HepG2 (cell line): ENCODE data around the gene GCNT4. TPM values are rescaled to one million over a fixed set of nuclear protein-coding genes. Genes with fewer than 3 reads are reported as not detected.

Experiments used
- ATAC-seq: fragments of 200-7000 bp; cut with Tn5 transposase; 3 replicates; pipeline ENCODE4 v1.9.1; 2020; ENCODE audit warnings: mild to moderate bottlenecking, moderate library complexity
- BruUV-seq: library from RNA; stranded (reverse); fragments of 400-500 nt; replicated peaks from 2 replicates; lab custom pipeline; 2021; lab: Mats Ljungman, UMichigan
- CTCF ChIA-PET: fragments of 300-600 bp; formaldehyde crosslinking; extraction: SDS; loops from one replicate; lab custom pipeline; 2021; ENCODE audit warnings: low total read pairs, inconsistent platforms, low intra/inter-chr PET ratio; lab: Yijun Ruan, JAX
- POLR2A ChIA-PET: fragments of 350-600 bp; sonication (Branson Sonifier 250); formaldehyde crosslinking; loops from one replicate; lab custom pipeline; 2020; ENCODE audit warnings: antibody characterized with exemption, inconsistent platforms; lab: Yijun Ruan, JAX
- DNase-seq: peaks from one replicate; pipeline ENCODE4 v3.0.0-alpha.2; 2015; ENCODE audit warnings: low spot score
- FAIRE-seq: peaks from 3 replicates; lab custom pipeline; 2011; peaks lifted over from hg19 to GRCh38; lab: Jason Lieb, UNC
- H2AFZ ChIP-seq: one replicate; pipeline ENCODE4 v1.6.1; 2011; ENCODE audit warnings: low read length, inconsistent platforms
- H3K27ac ChIP-seq: fragments of 300-600 bp; 3 replicates; pipeline ENCODE4 v1.8.0; 2011; ENCODE audit warnings: mixed run types, mild to moderate bottlenecking, mixed read lengths, low read length, inconsistent platforms; ENCODE audit not compliant: insufficient read depth; ENCODE audit errors: extremely low read length
- H3K27me3 ChIP-seq, 2 experiments: fragments of 200-600 bp in 1 of 2; 2 replicates in 1 of 2; 3 replicates in 1 of 2; pipeline versions ENCODE4 v1.6.0 to v1.8.0; 2011; ENCODE audit warnings: low read length in 2 of 2, mild to moderate bottlenecking in 2 of 2, moderate library complexity in 2 of 2, inconsistent platforms in 1 of 2; ENCODE audit not compliant: insufficient read depth in 2 of 2, control insufficient read depth in 1 of 2
- H3K36me3 ChIP-seq, 2 experiments: fragments of 200-600 bp in 1 of 2; replicated peaks in 1 of 2; 2 replicates in 1 of 2; 3 replicates in 1 of 2; pipeline versions ENCODE4 v1.5.1 to v1.8.0; 2011; ENCODE audit warnings: low read length in 2 of 2, inconsistent platforms in 1 of 2; ENCODE audit not compliant: insufficient read depth in 2 of 2, control insufficient read depth in 1 of 2
- H3K4me1 ChIP-seq: 2 replicates; pipeline ENCODE4 v1.5.1; 2012; ENCODE audit warnings: low read length, inconsistent platforms; ENCODE audit not compliant: insufficient read depth
- H3K4me2 ChIP-seq: 2 replicates; pipeline ENCODE4 v1.6.0; 2011; ENCODE audit warnings: low read depth, low read length, inconsistent platforms
- H3K4me3 ChIP-seq, 3 experiments: fragments of 200-600 bp in 1 of 3; sonication (generic), shearing (Covaris generic) in 1 of 3; replicated peaks in 1 of 3; 2 replicates each; pipeline ENCODE4 v1.5.1; 2011 to 2016; ENCODE audit warnings: low read length in 3 of 3, inconsistent platforms in 2 of 3, low read depth in 2 of 3, mild to moderate bottlenecking in 2 of 3, control low read depth in 1 of 3, mixed read lengths in 1 of 3; ENCODE audit not compliant: insufficient read depth in 1 of 3
- H3K79me2 ChIP-seq: one replicate; pipeline ENCODE4 v1.6.1; 2011; ENCODE audit warnings: low read length, inconsistent platforms; ENCODE audit not compliant: insufficient read depth
- H3K9ac ChIP-seq: 2 replicates; pipeline ENCODE4 v1.6.0; 2011; ENCODE audit warnings: mild to moderate bottlenecking, low read depth, low read length, inconsistent platforms; ENCODE audit not compliant: insufficient read depth
- H3K9me3 ChIP-seq: 2 replicates; pipeline ENCODE4 v1.5.1; 2012; ENCODE audit warnings: mild to moderate bottlenecking, low read length
- H4K20me1 ChIP-seq: 2 replicates; pipeline ENCODE4 v1.6.0; 2011; ENCODE audit warnings: inconsistent platforms, mild to moderate bottlenecking, low read length, moderate library complexity; ENCODE audit not compliant: insufficient read depth
- FOSL2 ChIP-seq: sonication (generic); formaldehyde crosslinking; IDR thresholded peaks from 2 replicates; pipeline ENCODE4 v1.4.0; 2020; ENCODE audit warnings: missing genetic modification reagents
- FOXA1 ChIP-seq, 2 experiments: fragments of 450-650 bp in 1 of 2; sonication (generic) in 1 of 2; formaldehyde crosslinking in 1 of 2; IDR thresholded peaks; 2 replicates each; pipeline versions ENCODE4 v1.4.0 to v1.6.1; 2016 to 2020; ENCODE audit warnings: missing genetic modification reagents in 1 of 2
- FOXA3 ChIP-seq: IDR thresholded peaks from 2 replicates; pipeline ENCODE4 v1.6.1; 2016; ENCODE audit warnings: missing genetic modification reagents, missing compliant biosample characterization
- GATAD2A ChIP-seq: IDR thresholded peaks from 2 replicates; pipeline ENCODE4 v1.6.1; 2016
- KAT7 ChIP-seq: IDR thresholded peaks from 2 replicates; pipeline ENCODE4 v1.6.1; 2018; ENCODE audit warnings: borderline replicate concordance, missing compliant biosample characterization
- POLR2AphosphoS2 ChIP-seq: IDR thresholded peaks from 2 replicates; pipeline ENCODE4 v1.6.1; 2011; ENCODE audit warnings: low read depth, low read length, improper control_type of control experiment
- POLR2G ChIP-seq: fragments of 200-400 bp; formaldehyde crosslinking; IDR thresholded peaks from 2 replicates; pipeline ENCODE4 v1.6.1; 2018; ENCODE audit warnings: mild to moderate bottlenecking, low read depth, low read length, moderate library complexity
- RORA ChIP-seq: sonication (generic); formaldehyde crosslinking; IDR thresholded peaks from 2 replicates; pipeline ENCODE4 v1.5.0; 2020; ENCODE audit warnings: mild to moderate bottlenecking, missing genetic modification reagents, moderate library complexity
- RXRA ChIP-seq: sonication (generic); formaldehyde crosslinking; IDR thresholded peaks from 2 replicates; pipeline ENCODE4 v1.5.1; 2020; ENCODE audit warnings: missing genetic modification reagents
- TGIF2 ChIP-seq: IDR thresholded peaks from 2 replicates; pipeline ENCODE4 v1.6.1; 2016; ENCODE audit warnings: control low read depth, missing compliant biosample characterization
- ZNF530 ChIP-seq: sonication (generic); formaldehyde crosslinking; IDR thresholded peaks from 2 replicates; pipeline ENCODE4 v1.5.0; 2020; ENCODE audit warnings: low read depth, mild to moderate bottlenecking, missing genetic modification reagents
- ZNF879 ChIP-seq: sonication (generic); formaldehyde crosslinking; IDR thresholded peaks from 2 replicates; pipeline ENCODE4 v1.8.1; 2023; ENCODE audit warnings: missing genetic modification reagents
- WGBS: methylation state at CpG from one replicate; pipeline ENCODE4 v1.1.6; 2017; ENCODE audit warnings: low lambda C conversion rate; 5-methylcytosine and 5-hydroxymethylcytosine counted together
- in situ Hi-C: cut with HindIII; loops from 2 replicates; pipeline ENCODE4 v1.10.0; 2017; ENCODE audit warnings: low pct_unique_long_range_greater_than_20kb; ENCODE audit not compliant: extremely low pct_ligation_motif_present
- intact Hi-C: fragments of 100-400 bp; cut with micrococcal nuclease; formaldehyde crosslinking; loops from one replicate; pipeline ENCODE4 v1.10.0; 2022; ENCODE audit not compliant: unreplicated experiment
- polyA plus RNA-seq, 8 experiments: library from polyadenylated mRNA; depleted of rRNA in 3 of 8; stranded (reverse) in 7 of 8; unstranded in 1 of 8; fragments of >200 nt; fragmentation: Illumina TruSeq in 4 of 8; extraction: Trizol in 4 of 8; gene quantifications; 2 replicates each; pipeline versions ENCODE4 v1.2.1 to v1.2.3, GENCODE V29; 2011 to 2016; ENCODE audit warnings: low read depth in 4 of 8, missing spikeins in 1 of 8, mixed read lengths in 1 of 8; ENCODE audit not compliant: insufficient read depth in 1 of 8
- total RNA-seq, 5 experiments: library from RNA; depleted of rRNA; stranded (reverse); fragments of >200 nt; fragmentation: Illumina TruSeq; extraction: Trizol; gene quantifications; 2 replicates each; pipeline ENCODE4 v1.2.3, GENCODE V29; 2016; ENCODE audit warnings: low read depth in 1 of 5
- TF ChIP-seq, protein P1 (sequence below): sonication (generic); formaldehyde crosslinking; conservative IDR thresholded peaks from 2 replicates; pipeline ENCODE4 v1.4.0; 2020; ENCODE audit warnings: missing genetic modification reagents

GCNT4 gene
- total and polyA plus RNA-seq, 2 of the 13 experiments (the other 11 are each of a cell fraction or from before 2014, with no cell fraction given) = 0.22 to 0.38 TPM

DNA sequence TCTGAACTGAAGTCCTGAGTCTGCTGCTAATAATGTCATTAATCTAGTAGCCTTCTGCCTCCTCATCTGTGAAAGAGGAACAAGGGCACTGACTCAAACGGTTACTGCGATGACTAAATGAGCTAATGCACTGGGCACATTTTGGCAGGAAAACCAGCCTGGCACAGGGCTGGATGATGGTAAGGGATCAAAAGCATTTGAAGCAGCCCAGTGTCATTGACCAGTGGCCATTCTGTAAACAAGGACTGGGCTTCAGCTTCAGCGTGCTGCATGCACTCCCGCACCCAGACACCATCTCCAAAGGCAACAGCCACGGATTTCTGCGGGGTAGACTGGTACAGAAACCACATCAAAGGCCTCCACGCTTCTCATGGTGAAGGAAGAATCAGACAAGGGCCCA, 8.0 kb downstream of the GCNT4 start:
- 51% methylated on average over 7 of the region's 7 CpGs for WGBS
- H3K4me2 ChIP-seq = no peak overlapping the region
- no peak for TF ChIP-seq RXRA
- TF ChIP-seq FOSL2 = 0 out of 2 replicates have a peak, but pooled peaks have one; percentile 4
- TF ChIP-seq GATAD2A (CRISPR knock-in tag) = 0 out of 2 replicates have a peak, but pooled peaks have one; percentile 13
- peak; percentile 63 for TF ChIP-seq FOXA3 (CRISPR knock-in tag)
- TF ChIP-seq POLR2G = no peak
- TF ChIP-seq POLR2AphosphoS2 = no peak
- TF ChIP-seq ZNF879 (CRISPR knock-in tag) = no peak
- no peak for TF ChIP-seq FOXA1 (IDR thresholded peaks at IDR 0.05)
- TF ChIP-seq FOXA1 (CRISPR knock-in tag; IDR thresholded peaks at IDR 0.05) = peak; percentile 64
- H3K27me3 ChIP-seq = no peaks in the 10 kb centered on the region; a peak in 1 of 5 replicates
- FAIRE-seq (no peak), DNase-seq (no peak), ATAC-seq (no peak)
- H3K27ac ChIP-seq = no peak overlapping the region
- intact Hi-C loops = no loop called here
- H3K9me3 ChIP-seq = no peaks in the 10 kb centered on the region
- no peak overlapping the region for H3K4me3 ChIP-seq
- H3K9ac ChIP-seq = no peak overlapping the region
- no peak overlapping the region for H2AFZ ChIP-seq
- H4K20me1 ChIP-seq = no peaks in the 10 kb centered on the region
- no peaks in the 10 kb centered on the region for H3K79me2 ChIP-seq
- BruUV-seq = no TSS peak
- ChIA-PET CTCF (no interaction called here), POLR2A (no interaction called here)
- no peaks in the 10 kb centered on the region for H3K36me3 ChIP-seq
- in situ Hi-C loops = loop anchor here (10.0 kb wide), 1 partner anchor 110 kb away; no protein-coding TSS in a partner anchor
- peaks cover 13% of the 10 kb centered on the region; the same call in 1 of the 2 replicates for H3K4me1 ChIP-seq

DNA sequence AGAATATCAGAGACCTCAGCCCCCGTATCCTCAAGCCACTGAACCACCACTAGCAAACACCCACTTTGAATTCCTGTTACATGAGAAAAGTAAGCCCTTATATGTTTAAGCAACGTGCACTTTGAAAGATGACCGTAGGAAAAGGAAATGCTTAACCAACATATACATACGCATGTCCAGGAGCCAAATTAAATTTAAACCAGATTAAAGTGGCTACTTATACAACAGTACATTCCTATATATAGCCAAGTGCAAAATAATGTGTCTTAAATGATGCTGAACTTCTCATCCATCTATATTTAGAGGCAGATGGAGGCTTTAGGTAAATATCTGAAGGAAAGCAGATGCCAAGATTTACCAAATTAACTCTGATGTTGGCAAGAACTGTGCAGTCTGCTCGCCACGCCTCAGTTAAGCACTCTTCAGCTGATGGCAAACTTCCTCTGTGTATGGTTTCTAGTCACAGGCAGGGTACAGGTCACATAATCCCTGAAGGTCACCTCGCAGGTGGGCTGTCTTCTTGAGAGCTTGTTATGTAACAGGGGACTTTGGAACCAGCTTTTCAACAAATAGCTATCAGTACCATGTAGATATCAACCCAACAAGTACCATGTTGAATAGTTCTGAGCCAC, 8.6 kb downstream of the GCNT4 start:
- no peak overlapping the region for H3K4me3 ChIP-seq
- in situ Hi-C loops = loop anchor here (10.0 kb wide), 1 partner anchor 109 kb away; no protein-coding TSS in a partner anchor
- H3K27me3 ChIP-seq = no peaks in the 10 kb centered on the region; a peak in 1 of 5 replicates
- no peak for TF ChIP-seq RORA (CRISPR knock-in tag)
- TF ChIP-seq KAT7 (CRISPR knock-in tag) = no peak
- TF ChIP-seq ZNF530 (CRISPR knock-in tag) = no peak
- TF ChIP-seq, protein P1, sequence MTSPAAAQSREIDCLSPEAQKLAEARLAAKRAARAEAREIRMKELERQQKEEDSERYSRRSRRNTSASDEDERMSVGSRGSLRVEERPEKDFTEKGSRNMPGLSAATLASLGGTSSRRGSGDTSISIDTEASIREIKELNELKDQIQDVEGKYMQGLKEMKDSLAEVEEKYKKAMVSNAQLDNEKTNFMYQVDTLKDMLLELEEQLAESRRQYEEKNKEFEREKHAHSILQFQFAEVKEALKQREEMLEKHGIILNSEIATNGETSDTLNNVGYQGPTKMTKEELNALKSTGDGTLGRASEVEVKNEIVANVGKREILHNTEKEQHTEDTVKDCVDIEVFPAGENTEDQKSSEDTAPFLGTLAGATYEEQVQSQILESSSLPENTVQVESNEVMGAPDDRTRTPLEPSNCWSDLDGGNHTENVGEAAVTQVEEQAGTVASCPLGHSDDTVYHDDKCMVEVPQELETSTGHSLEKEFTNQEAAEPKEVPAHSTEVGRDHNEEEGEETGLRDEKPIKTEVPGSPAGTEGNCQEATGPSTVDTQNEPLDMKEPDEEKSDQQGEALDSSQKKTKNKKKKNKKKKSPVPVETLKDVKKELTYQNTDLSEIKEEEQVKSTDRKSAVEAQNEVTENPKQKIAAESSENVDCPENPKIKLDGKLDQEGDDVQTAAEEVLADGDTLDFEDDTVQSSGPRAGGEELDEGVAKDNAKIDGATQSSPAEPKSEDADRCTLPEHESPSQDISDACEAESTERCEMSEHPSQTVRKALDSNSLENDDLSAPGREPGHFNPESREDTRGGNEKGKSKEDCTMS (CRISPR knock-in tag) = no peak
- TF ChIP-seq TGIF2 = no peak
- H3K9ac ChIP-seq = no peak overlapping the region
- H3K4me1 ChIP-seq = peaks cover 13% of the 10 kb centered on the region; the same call in 1 of the 2 replicates
- H3K9me3 ChIP-seq = no peaks in the 10 kb centered on the region
- WGBS = 75% methylated on average over 6 of the region's 7 CpGs
- ATAC-seq (no peak), FAIRE-seq (no peak), DNase-seq (no peak)
- H3K27ac ChIP-seq = no peak overlapping the region
- ChIA-PET POLR2A (no interaction called here), CTCF (no interaction called here)
- intact Hi-C loops = no loop called here
- H3K4me2 ChIP-seq = no peak overlapping the region
- no peak overlapping the region for H2AFZ ChIP-seq
- H4K20me1 ChIP-seq = no peaks in the 10 kb centered on the region
- no peaks in the 10 kb centered on the region for H3K79me2 ChIP-seq
- no peaks in the 10 kb centered on the region for H3K36me3 ChIP-seq
- no TSS peak for BruUV-seq
